AG09319 (cell line): ENCODE results near the gene TMEM132C.

ENCODE experiments used
- DNase-seq: peaks from one replicate; pipeline ENCODE4 v3.0.0-alpha.2; 2010; ENCODE audit warnings: low read depth; ENCODE audit errors: extremely low read depth
- TF ChIP-seq, protein P1 (sequence below): IDR thresholded peaks from 2 replicates; pipeline ENCODE4 v1.5.1; 2011; ENCODE audit warnings: low read depth, mild to moderate bottlenecking, inconsistent platforms, low read length, moderate library complexity

The TMEM132C gene

DNA sequence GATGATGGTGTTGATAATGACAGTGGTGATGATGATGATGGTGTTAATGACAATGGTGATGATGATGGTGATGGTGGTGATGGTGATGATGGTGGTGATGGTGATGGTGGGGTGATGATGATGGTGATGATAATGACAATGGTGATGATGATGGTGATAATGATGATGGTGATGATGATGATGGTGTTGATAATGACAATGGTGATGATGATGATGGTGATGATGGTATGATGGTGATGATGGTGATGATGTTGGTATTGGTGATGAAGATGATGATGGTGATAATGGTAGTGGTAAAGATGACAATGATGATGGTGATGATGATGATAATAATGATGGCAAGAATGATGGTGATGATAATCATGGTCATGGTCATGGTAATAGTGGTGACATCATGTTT is 372.1 kb downstream of the TMEM132C start:
- DNase-seq, result no peak
- TF ChIP-seq, protein P1, sequence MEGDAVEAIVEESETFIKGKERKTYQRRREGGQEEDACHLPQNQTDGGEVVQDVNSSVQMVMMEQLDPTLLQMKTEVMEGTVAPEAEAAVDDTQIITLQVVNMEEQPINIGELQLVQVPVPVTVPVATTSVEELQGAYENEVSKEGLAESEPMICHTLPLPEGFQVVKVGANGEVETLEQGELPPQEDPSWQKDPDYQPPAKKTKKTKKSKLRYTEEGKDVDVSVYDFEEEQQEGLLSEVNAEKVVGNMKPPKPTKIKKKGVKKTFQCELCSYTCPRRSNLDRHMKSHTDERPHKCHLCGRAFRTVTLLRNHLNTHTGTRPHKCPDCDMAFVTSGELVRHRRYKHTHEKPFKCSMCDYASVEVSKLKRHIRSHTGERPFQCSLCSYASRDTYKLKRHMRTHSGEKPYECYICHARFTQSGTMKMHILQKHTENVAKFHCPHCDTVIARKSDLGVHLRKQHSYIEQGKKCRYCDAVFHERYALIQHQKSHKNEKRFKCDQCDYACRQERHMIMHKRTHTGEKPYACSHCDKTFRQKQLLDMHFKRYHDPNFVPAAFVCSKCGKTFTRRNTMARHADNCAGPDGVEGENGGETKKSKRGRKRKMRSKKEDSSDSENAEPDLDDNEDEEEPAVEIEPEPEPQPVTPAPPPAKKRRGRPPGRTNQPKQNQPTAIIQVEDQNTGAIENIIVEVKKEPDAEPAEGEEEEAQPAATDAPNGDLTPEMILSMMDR, result no peak

- TF ChIP-seq, protein P1, result no peak
- no peak for DNase-seq
Measured at GRCh38 chr12:128643155-128643554, 376.2 kb downstream of the TMEM132C start.

DNA sequence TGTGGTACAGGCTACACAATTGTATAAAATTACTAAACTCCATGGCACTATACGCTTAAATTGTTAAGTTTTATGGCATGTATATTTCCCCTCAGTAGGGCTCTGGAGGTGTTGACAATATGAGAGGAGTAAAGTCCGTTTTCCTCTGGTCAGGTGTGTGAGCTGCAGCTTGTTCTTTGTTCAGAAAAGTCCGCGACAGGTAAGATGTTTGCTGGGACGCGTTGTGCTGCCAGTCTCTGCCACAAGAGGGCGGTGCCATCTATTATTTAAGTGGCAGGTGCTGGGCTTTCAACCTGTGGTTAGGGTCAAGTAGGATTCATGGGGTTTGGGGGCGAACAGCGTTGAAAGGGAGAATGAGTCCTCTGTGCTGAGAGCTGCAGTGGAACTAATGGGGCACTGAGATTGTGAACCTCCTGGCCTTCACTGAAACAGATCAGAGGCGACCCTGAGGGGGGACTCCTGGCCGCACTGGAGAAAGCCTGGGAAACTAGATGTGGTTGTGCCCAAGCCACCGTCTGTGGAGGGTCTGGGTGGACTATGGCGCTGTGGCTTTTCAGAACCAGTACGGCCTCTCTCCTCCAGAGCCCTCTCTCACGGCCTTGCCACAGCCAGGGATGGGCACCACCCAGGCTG is 377.8 kb downstream of the TMEM132C start:
- no peak for DNase-seq
- TF ChIP-seq, protein P1, result no peak

DNA sequence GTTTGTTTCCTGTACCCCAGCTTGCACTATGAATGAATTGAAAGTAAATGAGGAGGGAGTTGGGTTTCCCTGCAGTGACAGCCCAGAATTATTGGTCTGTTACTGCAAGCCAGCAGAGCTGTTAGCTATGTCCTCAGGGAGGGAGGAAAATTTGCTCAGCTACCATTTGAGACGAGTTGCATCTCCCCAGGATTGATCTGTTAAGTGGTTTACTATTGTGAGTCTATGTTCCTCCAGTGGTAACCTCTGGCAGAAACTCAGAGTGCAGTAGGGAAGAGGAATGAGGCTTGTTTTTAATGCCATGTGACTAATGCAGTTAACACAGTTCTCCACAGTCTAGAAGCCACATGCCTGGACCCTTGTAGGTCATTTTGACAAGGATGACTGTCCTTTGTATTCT is 382.9 kb downstream of the TMEM132C start:
- TF ChIP-seq, protein P1, result no peak
- DNase-seq, result no peak

DNA sequence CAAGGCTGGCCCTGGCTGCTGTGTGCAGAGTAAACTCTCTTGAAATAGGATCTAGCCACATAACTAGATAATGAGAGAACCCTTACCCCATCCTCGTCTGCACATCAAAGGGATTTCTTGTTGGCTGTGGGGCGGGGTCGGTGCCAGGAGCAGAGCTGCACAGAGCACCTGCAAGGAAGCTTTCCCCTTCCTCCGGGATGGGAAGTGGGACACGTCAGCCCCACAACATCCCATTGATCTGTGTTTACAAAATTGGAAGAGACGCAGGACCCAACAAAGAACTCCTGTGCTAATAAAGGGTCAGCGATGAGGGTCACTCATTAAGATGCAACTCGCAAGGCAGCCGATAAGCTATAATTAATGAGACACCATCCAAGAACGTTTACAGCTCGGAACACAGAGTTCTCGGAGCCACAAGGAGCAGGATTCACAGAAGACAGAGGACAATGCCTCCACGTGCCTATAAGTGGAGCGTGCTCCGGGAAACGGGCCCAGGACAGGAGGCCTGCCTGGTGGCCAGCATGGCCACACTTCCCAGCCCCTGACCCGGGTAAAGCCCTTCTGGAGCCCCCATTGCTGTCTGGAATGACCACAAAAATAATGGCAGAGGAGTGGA is 385.3 kb downstream of the TMEM132C start:
- DNase-seq, result no peak
- TF ChIP-seq, protein P1, result no peak

DNA sequence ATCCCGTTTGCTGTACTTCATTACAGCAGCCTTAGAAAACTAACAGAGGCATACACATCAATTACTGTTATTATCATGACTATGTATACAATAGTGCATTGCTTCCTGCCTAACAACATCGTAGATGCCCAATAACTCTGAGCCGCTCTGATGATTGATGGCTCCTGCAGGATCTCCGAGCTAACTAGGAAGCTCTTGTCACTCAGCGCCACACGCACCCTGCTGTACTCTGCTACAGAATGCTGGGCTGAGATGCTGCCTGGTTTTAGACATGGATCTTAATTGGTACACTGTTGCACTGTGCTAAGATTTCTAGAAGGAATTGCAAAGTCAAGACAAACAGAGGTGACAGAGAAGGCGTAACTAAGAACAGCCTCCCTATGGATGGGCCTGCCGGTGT is 387.5 kb downstream of the TMEM132C start:
- TF ChIP-seq, protein P1, result no peak
- DNase-seq, result no peak

DNA sequence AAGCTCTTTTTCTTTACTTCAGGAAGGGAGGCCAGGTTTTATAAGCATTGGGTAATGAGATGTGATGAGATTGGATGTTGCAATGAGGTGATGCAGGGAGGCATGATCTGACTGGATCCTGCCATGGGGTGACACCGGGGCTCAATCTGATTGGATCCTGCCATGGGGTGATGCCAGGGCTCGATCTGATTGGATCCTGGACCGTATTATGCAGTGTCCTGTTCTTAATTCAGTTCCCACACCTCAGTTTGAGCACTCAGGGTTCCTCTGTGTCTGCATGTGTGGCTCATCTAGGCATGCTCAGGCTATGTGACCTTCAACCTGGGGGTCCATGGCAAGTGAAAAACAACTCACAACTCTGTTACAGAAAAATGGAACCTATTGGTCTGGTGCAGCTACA is 390.4 kb downstream of the TMEM132C start:
- no peak for DNase-seq
- TF ChIP-seq, protein P1, result no peak
